B cell (primary cell): ENCODE data around the gene LCE1D. TPM values are rescaled to one million over a fixed set of nuclear protein-coding genes. Genes with fewer than 3 reads are reported as not detected.

ENCODE experiments used
- ATAC-seq: fragments of 200-7000 bp; cut with Tn5 transposase; one replicate; pipeline ENCODE4 v1.10.0; 2021; ENCODE audit warnings: low read depth, mild to moderate bottlenecking, moderate number of reproducible peaks, moderate library complexity
- CTCF ChIA-PET: fragments of 350-600 bp; sonication (Branson Sonifier 250); formaldehyde crosslinking; loops from one replicate; lab custom pipeline; 2021; ENCODE audit warnings: antibody characterized with exemption, inconsistent platforms; lab: Charles Lee
- POLR2A ChIA-PET: fragments of 350-600 bp; sonication (Branson Sonifier 250); formaldehyde crosslinking; loops from one replicate; lab custom pipeline; 2021; ENCODE audit warnings: antibody characterized with exemption; lab: Charles Lee
- DNase-seq: peaks from one replicate; pipeline ENCODE4 v3.0.0; 2013
- H2AFZ ChIP-seq: 2 replicates; pipeline ENCODE4 v1.6.1; 2012; ENCODE audit warnings: mild to moderate bottlenecking, low read depth, low read length; ENCODE audit not compliant: insufficient read depth, poor library complexity, severe bottlenecking
- H3K27ac ChIP-seq, 2 donors: 1 replicate in 1 of 2; 2 replicates in 1 of 2; pipeline ENCODE4 v1.5.1; 2012 to 2013; ENCODE audit warnings: low read length in 2 of 2, mild to moderate bottlenecking in 2 of 2, moderate library complexity in 1 of 2
- H3K27me3 ChIP-seq, 4 experiments: fragments of 200-600 bp in 1 of 4; sonication (generic) in 1 of 4; replicated peaks in 1 of 4; 1 replicate in 2 of 4; 2 replicates in 2 of 4; pipeline versions ENCODE4 v1.6.1 to v1.7.0; 2013 to 2016; ENCODE audit warnings: low read length in 3 of 4, mild to moderate bottlenecking in 2 of 4, mixed read lengths in 1 of 4, moderate library complexity in 1 of 4; ENCODE audit not compliant: insufficient read depth in 4 of 4, control insufficient read depth in 3 of 4; ENCODE audit errors: control extremely low read depth in 1 of 4
- H3K36me3 ChIP-seq, 2 experiments: replicated peaks in 1 of 2; 1 replicate in 1 of 2; 2 replicates in 1 of 2; pipeline versions ENCODE4 v1.6.1 to v1.7.1; 2013; ENCODE audit warnings: low read length in 1 of 2; ENCODE audit not compliant: insufficient read depth in 2 of 2, control insufficient read depth in 1 of 2; ENCODE audit errors: control extremely low read depth in 1 of 2, extremely low read depth in 1 of 2
- H3K4me1 ChIP-seq, 2 donors: fragments of 200-600 bp in 1 of 2; sonication (generic) in 1 of 2; 1 replicate in 1 of 2; 2 replicates in 1 of 2; pipeline versions ENCODE4 v1.5.1 to v1.6.1; 2013 to 2017; ENCODE audit warnings: low read length in 2 of 2; ENCODE audit not compliant: control insufficient read depth in 2 of 2, insufficient read depth in 2 of 2
- H3K4me2 ChIP-seq: replicated peaks from 2 replicates; pipeline ENCODE3; 2012; ENCODE audit warnings: mild to moderate bottlenecking, low read depth, low read length; ENCODE audit not compliant: poor library complexity, severe bottlenecking
- H3K4me3 ChIP-seq, 5 experiments: fragments of 200-600 bp in 1 of 5; sonication (generic) in 1 of 5; 1 replicate in 3 of 5; 2 replicates in 2 of 5; pipeline versions ENCODE4 v1.5.1 to v1.7.0; 2011 to 2016; ENCODE audit warnings: low read length in 4 of 5, mild to moderate bottlenecking in 4 of 5, low read depth in 2 of 5, control low read depth in 1 of 5, moderate library complexity in 1 of 5; ENCODE audit not compliant: insufficient read depth in 1 of 5; ENCODE audit errors: control extremely low read depth in 1 of 5, extremely low read depth in 1 of 5
- H3K79me2 ChIP-seq: fragments of 200-600 bp; sonication (generic); one replicate; pipeline ENCODE4 v1.6.0; 2016; ENCODE audit warnings: low read length; ENCODE audit not compliant: control insufficient read depth, insufficient read depth
- H3K9ac ChIP-seq: fragments of 200-600 bp; sonication (generic); 2 replicates; pipeline ENCODE4 v1.6.1; 2017; ENCODE audit warnings: mild to moderate bottlenecking, low read length, moderate library complexity
- H3K9me3 ChIP-seq, 3 donors: one replicate each; pipeline versions ENCODE4 v1.6.1 to v1.7.1; 2013; ENCODE audit warnings: low read length in 2 of 3; ENCODE audit not compliant: control insufficient read depth in 2 of 3, insufficient read depth in 1 of 3; ENCODE audit errors: control extremely low read depth in 1 of 3
- H4K20me1 ChIP-seq: 2 replicates; pipeline ENCODE4 v1.6.0; 2012; ENCODE audit warnings: mild to moderate bottlenecking, low read length; ENCODE audit not compliant: insufficient read depth, control insufficient read depth, poor library complexity, severe bottlenecking
- H3K27ac Mint-ChIP-seq: one replicate; pipeline ENCODE4 v1.8.0; 2021; ENCODE audit warnings: mixed read lengths
- H3K27me3 Mint-ChIP-seq: one replicate; pipeline ENCODE4 v1.8.0; 2021; ENCODE audit warnings: mixed read lengths
- H3K4me1 Mint-ChIP-seq: one replicate; pipeline ENCODE4 v1.8.0; 2021; ENCODE audit warnings: mixed read lengths
- H3K4me3 Mint-ChIP-seq: one replicate; pipeline ENCODE4 v1.8.0; 2021; ENCODE audit warnings: mixed read lengths
- H3K9me3 Mint-ChIP-seq: one replicate; pipeline ENCODE4 v1.8.0; 2022; ENCODE audit warnings: mixed read lengths; ENCODE audit not compliant: insufficient read depth
- CTCF ChIP-seq: fragments of 200-600 bp; IDR thresholded peaks from one replicate; pipeline ENCODE4 v1.8.0; 2022; ENCODE audit warnings: antibody characterized with exemption, mild to moderate bottlenecking
- EZH2 ChIP-seq: IDR thresholded peaks from 2 replicates; pipeline ENCODE4 v1.6.1; 2012; ENCODE audit warnings: borderline replicate concordance, low read depth, mild to moderate bottlenecking, moderate library complexity, low read length; ENCODE audit not compliant: insufficient read depth, poor library complexity, severe bottlenecking
- WGBS: methylation state at CpG from one replicate; pipeline ENCODE4 v1.1.5; 2013; ENCODE audit warnings: missing lambda C conversion rate; ENCODE audit not compliant: insufficient coverage; 5-methylcytosine and 5-hydroxymethylcytosine counted together
- intact Hi-C: fragments of 100-400 bp; cut with micrococcal nuclease; formaldehyde crosslinking; loops from one replicate; pipeline ENCODE4 v1.10.0; 2022
- polyA plus RNA-seq: library from polyadenylated mRNA; depleted of rRNA; stranded (reverse); fragments of >200 nt; gene quantifications from 2 replicates; pipeline ENCODE4 v1.2.3, GENCODE V29; 2012
- total RNA-seq, 2 donors: library from RNA; stranded (reverse); fragments of 120-200 nt in 1 of 2; gene quantifications; 1 replicate in 1 of 2; 2 replicates in 1 of 2; pipeline versions ENCODE4 v1.2.3 to v1.2.4, GENCODE V29; 2013 to 2022

Gene LCE1D
- total and polyA plus RNA-seq, 2 donors (not counting 1 experiment from before 2014, with no cell fraction given): not detected

GRCh38 chr1:152836870-152837269 lies 40.3 kb downstream of the LCE1D start:
- intact Hi-C loops: no loop called here
- TF ChIP-seq EZH2 (no peak), CTCF (no peak)
- Histone ChIP-seq H4K20me1 (no peaks in the 10 kb centered on the region), H3K36me3 (no peaks in the 10 kb centered on the region), H3K27me3 (no peaks in the 10 kb centered on the region), H3K79me2 (no peaks in the 10 kb centered on the region), H3K27ac (no peak overlapping the region), H3K9me3 (no peaks in the 10 kb centered on the region), H3K4me1 (no peaks in the 10 kb centered on the region), H3K4me3 (no peak overlapping the region), H3K9ac (no peak overlapping the region), H2AFZ (no peak overlapping the region), H3K4me2 (no peak overlapping the region)
- ChIA-PET CTCF (no interaction called here), POLR2A (no interaction called here)
- no peak for DNase-seq
- Mint-ChIP-seq H3K9me3 (no peaks in the 10 kb centered on the region), H3K4me1 (no peaks in the 10 kb centered on the region), H3K4me3 (no peak overlapping the region), H3K27ac (no peak overlapping the region), H3K27me3 (peaks cover 14% of the 10 kb centered on the region)
- ATAC-seq: no peak
- WGBS: no CpG with 5 or more reads among the region's 2 CpGs

- no peaks in the 10 kb centered on the region for H3K36me3 ChIP-seq
- no peaks in the 10 kb centered on the region for H3K4me1 ChIP-seq
- H3K27me3 ChIP-seq: peaks cover 0 to 6% (median 0%) of the 10 kb centered on the region in 4 experiments
- TF ChIP-seq CTCF: no peak
- no peak for TF ChIP-seq EZH2
- ChIA-PET POLR2A (no interaction called here), CTCF (no interaction called here)
- Mint-ChIP-seq H3K4me3 (no peak within 1 kb of the TSS), H3K27ac (no peak within 1 kb of the TSS), H3K4me1 (no peaks in the 10 kb centered on the region), H3K9me3 (no peaks in the 10 kb centered on the region), H3K27me3 (peaks cover 26% of the 10 kb centered on the region)
- intact Hi-C loops: no loop called here
- no peak within 1 kb of the TSS for H3K4me3 ChIP-seq
- H3K79me2 ChIP-seq: no peaks in the 10 kb centered on the region
- H3K9me3 ChIP-seq: no peaks in the 10 kb centered on the region
- H4K20me1 ChIP-seq: no peaks in the 10 kb centered on the region
- DNase-seq (no peak), ATAC-seq (no peak)
- H2AFZ ChIP-seq: no peak within 1 kb of the TSS
- no peak within 1 kb of the TSS for H3K9ac ChIP-seq
- H3K4me2 ChIP-seq: no peak within 1 kb of the TSS
- WGBS: 95% methylated on average over 3 of the region's 3 CpGs
- no peak within 1 kb of the TSS for H3K27ac ChIP-seq
These were observed 46.0 kb downstream of the LCE1D start, which contains the start of gene LCE6A for GRCh38 chr1:152842556-152842955. Gene LCE6A (plus strand): TSS chr1:152842856. CDS start chr1:152843521, 665 bp downstream.

Other genes starting within 250 kb of the LCE1D start
- not detected in 2 replicates for gene LCE3E, start 229.9 kb upstream of the LCE1D start, total RNA-seq
- gene LCE3E, start 229.9 kb upstream of the LCE1D start, polyA plus RNA-seq: not detected in 2 replicates
- not detected in 2 replicates for gene LCE3D, start 216.2 kb upstream of the LCE1D start, total RNA-seq
- gene LCE3D, start 216.2 kb upstream of the LCE1D start, polyA plus RNA-seq: not detected in 2 replicates
- not detected in 2 replicates for gene LCE3C, start 196.5 kb upstream of the LCE1D start, total RNA-seq
- gene LCE3C, start 196.5 kb upstream of the LCE1D start, polyA plus RNA-seq: not detected in 2 replicates
- gene LCE3B, start 182.9 kb upstream of the LCE1D start, total RNA-seq: not detected in 2 replicates
- not detected in 2 replicates for gene LCE3B, start 182.9 kb upstream of the LCE1D start, polyA plus RNA-seq
- not detected in 2 replicates for gene LCE3A, start 173.6 kb upstream of the LCE1D start, total RNA-seq
- not detected in 2 replicates for gene LCE3A, start 173.6 kb upstream of the LCE1D start, polyA plus RNA-seq
- not detected in 2 replicates for gene LCE2D, start 133.3 kb upstream of the LCE1D start, total RNA-seq
- gene LCE2D, start 133.3 kb upstream of the LCE1D start, polyA plus RNA-seq: not detected in 2 replicates
- not detected in 2 replicates for gene LCE2C, start 121.4 kb upstream of the LCE1D start, total RNA-seq
- not detected in 2 replicates for gene LCE2C, start 121.4 kb upstream of the LCE1D start, polyA plus RNA-seq
- not detected in 2 replicates for gene LCE2B, start 110.6 kb upstream of the LCE1D start, total RNA-seq
- not detected in 2 replicates for gene LCE2B, start 110.6 kb upstream of the LCE1D start, polyA plus RNA-seq
- gene LCE2A, start 98.4 kb upstream of the LCE1D start, total RNA-seq: not detected in 2 replicates
- not detected in 2 replicates for gene LCE2A, start 98.4 kb upstream of the LCE1D start, polyA plus RNA-seq
- gene LCE4A, start 88.6 kb upstream of the LCE1D start, total RNA-seq: not detected in 2 replicates
- gene LCE4A, start 88.6 kb upstream of the LCE1D start, polyA plus RNA-seq: not detected in 2 replicates
- gene KPRP, start 38.7 kb upstream of the LCE1D start, total RNA-seq: not detected in 2 replicates
- not detected in 2 replicates for gene KPRP, start 38.7 kb upstream of the LCE1D start, polyA plus RNA-seq
- gene LCE1F, start 21.6 kb upstream of the LCE1D start, total RNA-seq: not detected in 2 replicates
- not detected in 2 replicates for gene LCE1F, start 21.6 kb upstream of the LCE1D start, polyA plus RNA-seq
- gene LCE1E, start 10.5 kb upstream of the LCE1D start, total RNA-seq: not detected in 2 replicates
- gene LCE1E, start 10.5 kb upstream of the LCE1D start, polyA plus RNA-seq: not detected in 2 replicates
- gene LCE1C, start 9.9 kb downstream of the LCE1D start, total RNA-seq: not detected in 2 replicates
- gene LCE1C, start 9.9 kb downstream of the LCE1D start, polyA plus RNA-seq: not detected in 2 replicates
- gene LCE1B, start 15.2 kb downstream of the LCE1D start, total RNA-seq: not detected in 2 replicates
- not detected in 2 replicates for gene LCE1B, start 15.2 kb downstream of the LCE1D start, polyA plus RNA-seq
- not detected in 2 replicates for gene LCE1A, start 30.8 kb downstream of the LCE1D start, total RNA-seq
- gene LCE1A, start 30.8 kb downstream of the LCE1D start, polyA plus RNA-seq: not detected in 2 replicates
- gene LCE6A, start 46.1 kb downstream of the LCE1D start, total RNA-seq: not detected in 2 replicates
- not detected in 2 replicates for gene LCE6A, start 46.1 kb downstream of the LCE1D start, polyA plus RNA-seq
- gene LCE7A, start 63.3 kb downstream of the LCE1D start, total RNA-seq: not detected in 2 replicates
- not detected in 2 replicates for gene LCE7A, start 63.3 kb downstream of the LCE1D start, polyA plus RNA-seq
- not detected in 2 replicates for gene SMCP, start 81.6 kb downstream of the LCE1D start, total RNA-seq
- gene SMCP, start 81.6 kb downstream of the LCE1D start, polyA plus RNA-seq: not detected in 2 replicates
- gene IVL, start 111.8 kb downstream of the LCE1D start, total RNA-seq: not detected in 2 replicates
- gene IVL, start 111.8 kb downstream of the LCE1D start, polyA plus RNA-seq: not detected in 2 replicates
- not detected in 2 replicates for gene SPRR5, start 150.5 kb downstream of the LCE1D start, total RNA-seq
- gene SPRR5, start 150.5 kb downstream of the LCE1D start, polyA plus RNA-seq: not detected in 2 replicates
- not detected in 2 replicates for gene SPRR4, start 173.9 kb downstream of the LCE1D start, total RNA-seq
- not detected in 2 replicates for gene SPRR4, start 173.9 kb downstream of the LCE1D start, polyA plus RNA-seq
- not detected in 2 replicates for gene SPRR1A, start 187.4 kb downstream of the LCE1D start, total RNA-seq
- gene SPRR1A, start 187.4 kb downstream of the LCE1D start, polyA plus RNA-seq: not detected in 2 replicates
- not detected in 2 replicates for gene SPRR3, start 205.0 kb downstream of the LCE1D start, total RNA-seq
- not detected in 2 replicates for gene SPRR3, start 205.0 kb downstream of the LCE1D start, polyA plus RNA-seq
- gene SPRR1B, start 234.5 kb downstream of the LCE1D start, total RNA-seq: not detected in 2 replicates
- not detected in 2 replicates for gene SPRR1B, start 234.5 kb downstream of the LCE1D start, polyA plus RNA-seq
- gene SPRR2D, start 244.4 kb downstream of the LCE1D start, total RNA-seq: not detected in 2 replicates
- gene SPRR2D, start 244.4 kb downstream of the LCE1D start, polyA plus RNA-seq: not detected in 2 replicates